ENCODE data around the gene ARHGAP9. TPM values are rescaled to one million over a fixed set of nuclear protein-coding genes. Genes with fewer than 3 reads are reported as not detected.

ARHGAP9 gene
- total RNA-seq, 2 donors from 2014 or later = 225 to 295 TPM

DNA sequence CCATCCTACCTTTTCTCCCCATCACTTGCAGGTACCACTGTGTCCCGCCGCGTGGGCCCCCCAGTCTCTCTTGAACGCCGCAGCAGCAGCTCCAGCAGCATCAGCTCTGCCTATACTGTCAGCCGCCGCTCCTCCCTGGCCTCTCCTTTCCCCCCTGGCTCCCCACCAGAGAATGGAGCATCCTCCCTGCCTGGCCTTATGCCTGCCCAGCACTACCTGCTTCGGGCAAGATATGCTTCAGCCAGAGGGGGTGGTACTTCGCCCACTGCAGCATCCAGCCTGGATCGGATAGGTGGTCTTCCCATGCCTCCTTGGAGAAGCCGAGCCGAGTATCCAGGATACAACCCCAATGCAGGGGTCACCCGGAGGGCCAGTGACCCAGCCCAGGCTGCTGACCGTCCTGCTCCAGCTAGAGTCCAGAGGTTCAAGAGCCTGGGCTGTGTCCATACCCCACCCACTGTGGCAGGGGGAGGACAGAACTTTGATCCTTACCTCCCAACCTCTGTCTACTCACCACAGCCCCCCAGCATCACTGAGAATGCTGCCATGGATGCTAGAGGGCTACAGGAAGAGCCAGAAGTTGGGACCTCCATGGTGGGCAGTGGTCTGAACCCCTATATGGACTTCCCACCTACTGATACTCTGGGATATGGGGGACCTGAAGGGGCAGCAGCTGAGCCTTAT, 9.2 kb downstream of the ARHGAP9 start:
- peak overlapping the region; percentile 55 for H3K4me3 Mint-ChIP-seq
- ATAC-seq (no peak), DNase-seq (no peak)
- peaks cover 17% of the 10 kb centered on the region for H3K36me3 Mint-ChIP-seq (ENCODE audit: low read depth)
- H3K27ac Mint-ChIP-seq = no peak overlapping the region
- H3K9me3 ChIP-seq (ENCODE audit: control insufficient read depth, low read length, poor library complexity, severe bottlenecking) = no peaks in the 10 kb centered on the region
- peaks cover 42% of the 10 kb centered on the region for H3K4me1 Mint-ChIP-seq
- no peaks in the 10 kb centered on the region for H3K27me3 Mint-ChIP-seq

DNA sequence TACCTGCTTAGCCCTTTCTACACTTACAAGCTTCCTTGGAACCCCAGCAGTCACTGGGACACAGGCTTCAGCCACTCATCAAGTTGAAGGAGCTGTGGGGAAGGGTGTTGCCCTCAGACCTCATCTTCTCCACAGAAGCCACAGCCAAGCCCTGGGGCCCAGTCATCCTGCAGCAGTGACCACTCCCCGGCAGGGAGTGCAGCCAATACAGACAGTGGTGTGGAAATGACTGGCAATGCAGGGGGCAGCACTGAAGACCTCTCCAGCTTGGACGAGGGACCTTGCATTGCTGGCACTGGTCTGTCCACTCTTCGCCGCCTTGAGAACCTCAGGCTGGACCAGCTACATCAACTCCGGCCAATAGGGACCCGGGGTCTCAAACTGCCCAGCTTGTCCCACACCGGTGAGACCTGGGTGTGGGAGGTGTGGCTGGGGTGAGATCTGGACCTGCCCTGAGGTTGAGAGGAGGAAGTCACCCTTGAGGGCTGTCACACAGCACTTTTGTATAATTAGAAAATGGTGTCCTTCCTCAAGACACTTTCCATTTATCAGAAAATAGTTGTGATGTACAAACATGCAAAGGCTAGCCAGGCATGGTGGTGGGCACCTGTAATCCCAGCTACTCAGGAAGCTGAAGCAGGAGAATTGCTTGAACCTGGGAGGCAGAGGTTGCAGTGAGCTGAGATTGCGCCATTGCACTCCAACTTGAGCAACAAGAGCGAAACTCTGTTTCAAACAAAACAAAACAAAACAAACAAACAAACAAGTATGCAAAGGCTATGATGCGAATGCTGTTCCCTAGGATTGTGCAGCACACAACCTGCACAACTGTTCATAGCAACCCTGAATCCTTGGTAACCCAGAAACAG, 10.1 kb downstream of the ARHGAP9 start:
- no peaks in the 10 kb centered on the region for H3K9me3 ChIP-seq (ENCODE audit: control insufficient read depth, low read length, poor library complexity, severe bottlenecking)
- ATAC-seq (no peak), DNase-seq (no peak)
- Mint-ChIP-seq H3K27ac (peak overlapping the region; percentile 79), H3K36me3 (ENCODE audit: low read depth) (peaks cover 14% of the 10 kb centered on the region), H3K27me3 (no peaks in the 10 kb centered on the region), H3K4me3 (no peak overlapping the region), H3K4me1 (peaks cover 42% of the 10 kb centered on the region)

DNA sequence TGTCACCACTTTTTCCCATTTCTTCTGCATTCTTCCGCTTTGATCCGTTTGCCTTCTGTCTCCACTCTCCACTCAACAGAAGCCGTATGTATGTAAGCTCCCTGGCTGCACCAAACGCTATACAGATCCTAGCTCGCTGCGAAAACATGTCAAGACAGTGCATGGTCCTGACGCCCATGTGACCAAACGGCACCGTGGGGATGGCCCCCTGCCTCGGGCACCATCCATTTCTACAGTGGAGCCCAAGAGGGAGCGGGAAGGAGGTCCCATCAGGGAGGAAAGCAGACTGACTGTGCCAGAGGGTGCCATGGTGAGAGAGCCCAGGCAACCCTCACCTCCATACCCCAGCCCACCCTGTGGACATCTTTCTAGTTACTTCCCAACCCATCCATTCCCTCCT, 11.8 kb downstream of the ARHGAP9 start:
- Mint-ChIP-seq H3K36me3 (ENCODE audit: low read depth) (peaks cover 3% of the 10 kb centered on the region), H3K27me3 (no peaks in the 10 kb centered on the region), H3K4me3 (peak overlapping the region; percentile 68), H3K27ac (peak overlapping the region; percentile 79), H3K4me1 (peaks cover 37% of the 10 kb centered on the region)
- DNase-seq = no peak
- no peaks in the 10 kb centered on the region for H3K9me3 ChIP-seq (ENCODE audit: control insufficient read depth, low read length, poor library complexity, severe bottlenecking)
- ATAC-seq = no peak

DNA sequence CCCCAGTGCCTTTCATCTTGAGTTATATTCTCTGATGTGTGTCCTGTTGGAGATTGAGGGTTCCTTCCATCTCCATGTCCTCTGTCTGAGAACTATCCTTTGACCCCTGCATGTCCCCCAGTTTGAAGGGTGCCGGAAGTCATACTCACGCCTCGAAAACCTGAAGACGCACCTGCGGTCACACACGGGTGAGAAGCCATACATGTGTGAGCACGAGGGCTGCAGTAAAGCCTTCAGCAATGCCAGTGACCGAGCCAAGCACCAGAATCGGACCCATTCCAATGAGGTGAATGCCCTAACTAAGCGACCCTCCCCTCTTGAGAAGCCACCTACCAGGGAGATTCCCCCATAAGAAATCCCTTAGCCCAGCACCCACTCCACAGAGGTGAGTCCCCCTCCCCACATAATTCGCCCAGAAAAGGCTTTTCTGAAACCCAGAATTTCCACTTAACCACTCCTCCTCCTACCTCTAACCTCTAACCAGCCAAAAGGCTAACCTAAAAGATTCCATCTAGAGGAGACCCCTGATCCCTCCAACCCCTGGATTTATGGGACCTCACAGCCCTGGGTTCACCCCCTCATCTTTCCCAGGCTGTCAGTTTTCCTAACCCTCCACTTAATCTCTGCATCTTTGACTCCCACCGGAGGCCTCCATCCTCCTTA, 12.3 kb downstream of the ARHGAP9 start:
- ATAC-seq (no peak), DNase-seq (no peak)
- H3K27ac Mint-ChIP-seq = peak overlapping the region; percentile 79
- peaks cover 5% of the 10 kb centered on the region for H3K36me3 Mint-ChIP-seq (ENCODE audit: low read depth)
- no peak overlapping the region for H3K4me3 Mint-ChIP-seq
- no peaks in the 10 kb centered on the region for H3K9me3 ChIP-seq (ENCODE audit: control insufficient read depth, low read length, poor library complexity, severe bottlenecking)
- H3K4me1 Mint-ChIP-seq = peaks cover 38% of the 10 kb centered on the region
- H3K27me3 Mint-ChIP-seq = peaks cover 5% of the 10 kb centered on the region

DNA sequence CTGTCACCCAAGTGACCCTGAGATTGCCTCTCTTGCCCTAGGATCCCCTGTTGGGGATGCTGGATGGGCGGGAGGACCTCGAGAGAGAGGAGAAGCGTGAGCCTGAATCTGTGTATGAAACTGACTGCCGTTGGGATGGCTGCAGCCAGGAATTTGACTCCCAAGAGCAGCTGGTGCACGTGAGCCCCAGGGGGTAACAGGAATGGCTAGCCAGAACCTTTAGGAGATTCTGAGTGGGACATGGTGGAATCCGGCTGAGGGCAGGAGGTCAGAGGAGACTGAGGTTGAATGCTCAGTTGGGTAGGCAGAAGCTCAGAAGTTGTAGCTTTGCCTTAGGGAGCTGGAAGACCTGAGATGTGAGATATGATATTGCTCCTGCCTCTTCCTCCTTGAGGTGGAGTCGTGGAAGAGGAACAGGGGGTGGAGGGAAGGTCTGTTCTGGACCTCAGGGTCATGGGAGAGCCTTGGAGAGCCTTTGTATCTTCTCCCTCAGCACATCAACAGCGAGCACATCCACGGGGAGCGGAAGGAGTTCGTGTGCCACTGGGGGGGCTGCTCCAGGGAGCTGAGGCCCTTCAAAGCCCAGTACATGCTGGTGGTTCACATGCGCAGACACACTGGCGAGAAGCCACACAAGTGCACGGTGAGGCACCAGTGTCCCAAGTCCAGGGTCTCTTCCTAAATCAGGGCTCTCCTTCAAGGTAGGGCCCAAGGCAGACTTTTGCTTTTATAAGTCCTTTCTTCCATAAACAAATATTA, 13.7 kb downstream of the ARHGAP9 start:
- no peaks in the 10 kb centered on the region for H3K9me3 ChIP-seq (ENCODE audit: control insufficient read depth, low read length, poor library complexity, severe bottlenecking)
- no peak for DNase-seq
- ATAC-seq = no peak
- Mint-ChIP-seq H3K27ac (peak overlapping the region; percentile 79), H3K4me1 (peaks cover 39% of the 10 kb centered on the region), H3K27me3 (peaks cover 10% of the 10 kb centered on the region), H3K36me3 (ENCODE audit: low read depth) (peaks cover 5% of the 10 kb centered on the region), H3K4me3 (peak overlapping the region; percentile 64)

DNA sequence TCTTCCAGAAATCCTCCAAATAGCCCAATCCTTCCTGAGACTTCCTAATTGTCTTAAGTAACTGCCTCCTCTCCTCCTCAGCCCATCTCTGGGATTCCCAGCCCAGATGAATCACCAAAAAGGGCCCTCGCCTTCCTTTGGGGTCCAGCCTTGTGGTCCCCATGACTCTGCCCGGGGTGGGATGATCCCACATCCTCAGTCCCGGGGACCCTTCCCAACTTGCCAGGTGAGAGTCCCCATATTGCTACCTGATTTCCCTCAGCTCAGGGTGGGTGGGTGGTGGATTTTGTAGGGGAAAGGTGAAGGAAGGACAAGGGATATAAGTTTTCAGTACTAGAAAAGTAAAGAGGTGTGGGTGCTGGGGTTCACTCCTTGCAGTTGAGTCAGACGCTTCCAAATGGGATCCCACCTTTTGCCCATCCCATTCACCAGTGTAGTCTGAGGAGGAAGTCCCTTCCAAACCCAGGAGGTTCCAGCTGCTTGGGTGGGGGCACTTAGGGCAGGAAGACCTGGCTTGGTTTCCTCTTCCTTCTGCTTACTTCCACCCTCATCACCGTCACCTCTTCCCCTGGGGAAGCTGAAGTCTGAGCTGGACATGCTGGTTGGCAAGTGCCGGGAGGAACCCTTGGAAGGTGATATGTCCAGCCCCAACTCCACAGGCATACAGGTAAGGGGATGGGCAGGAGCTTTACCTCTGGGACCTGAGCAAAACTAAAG, 14.5 kb downstream of the ARHGAP9 start:
- peak overlapping the region; percentile 79 for H3K27ac Mint-ChIP-seq
- peaks cover 5% of the 10 kb centered on the region for H3K36me3 Mint-ChIP-seq (ENCODE audit: low read depth)
- H3K9me3 ChIP-seq (ENCODE audit: control insufficient read depth, low read length, poor library complexity, severe bottlenecking) = no peaks in the 10 kb centered on the region
- DNase-seq = no peak
- no peak for ATAC-seq
- H3K4me3 Mint-ChIP-seq = no peak overlapping the region
- peaks cover 43% of the 10 kb centered on the region for H3K4me1 Mint-ChIP-seq
- H3K27me3 Mint-ChIP-seq = peaks cover 14% of the 10 kb centered on the region

DNA sequence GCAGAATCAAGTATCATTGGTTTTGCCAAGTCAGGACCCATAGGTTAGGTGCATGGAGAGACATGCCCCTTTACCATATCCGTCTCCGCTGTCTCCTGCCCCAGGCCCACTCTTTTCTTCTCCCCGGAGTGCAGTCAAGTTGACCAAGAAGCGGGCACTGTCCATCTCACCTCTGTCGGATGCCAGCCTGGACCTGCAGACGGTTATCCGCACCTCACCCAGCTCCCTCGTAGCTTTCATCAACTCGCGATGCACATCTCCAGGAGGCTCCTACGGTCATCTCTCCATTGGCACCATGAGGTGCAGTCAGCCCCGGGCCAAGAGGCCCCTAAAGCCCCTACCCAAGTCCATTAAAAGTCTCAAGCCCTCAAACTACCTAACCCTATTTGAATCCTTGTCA, 15.1 kb downstream of the ARHGAP9 start:
- H3K4me1 Mint-ChIP-seq = peaks cover 47% of the 10 kb centered on the region
- ATAC-seq (no peak), DNase-seq (no peak)
- peaks cover 5% of the 10 kb centered on the region for H3K36me3 Mint-ChIP-seq (ENCODE audit: low read depth)
- peak overlapping the region; percentile 79 for H3K27ac Mint-ChIP-seq
- peaks cover 15% of the 10 kb centered on the region for H3K27me3 Mint-ChIP-seq
- H3K4me3 Mint-ChIP-seq = no peak overlapping the region
- no peaks in the 10 kb centered on the region for H3K9me3 ChIP-seq (ENCODE audit: control insufficient read depth, low read length, poor library complexity, severe bottlenecking)

DNA sequence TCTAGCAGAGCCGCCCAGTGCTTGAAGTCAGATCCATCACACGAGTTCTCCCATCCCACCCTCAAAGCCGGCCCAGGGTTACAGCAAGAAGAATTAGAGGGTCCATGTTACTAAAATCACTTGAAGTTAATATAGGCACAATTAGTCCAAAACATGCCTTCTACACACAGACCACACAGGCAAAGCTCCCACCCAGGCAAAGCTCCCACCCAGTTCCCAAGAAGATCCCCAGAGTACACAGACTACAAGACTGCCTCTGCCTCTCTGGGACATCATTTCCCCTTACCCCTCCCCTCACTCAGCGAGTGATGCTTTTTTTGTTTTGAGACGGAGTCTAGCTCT, 16.8 kb downstream of the ARHGAP9 start:
- Mint-ChIP-seq H3K4me3 (peak overlapping the region; percentile 99), H3K27me3 (peaks cover 15% of the 10 kb centered on the region), H3K36me3 (ENCODE audit: low read depth) (peaks cover 2% of the 10 kb centered on the region), H3K4me1 (peaks cover 53% of the 10 kb centered on the region), H3K27ac (peak overlapping the region; percentile 94)
- no peaks in the 10 kb centered on the region for H3K9me3 ChIP-seq (ENCODE audit: control insufficient read depth, low read length, poor library complexity, severe bottlenecking)
- ATAC-seq (no peak), DNase-seq (no peak)

DNA sequence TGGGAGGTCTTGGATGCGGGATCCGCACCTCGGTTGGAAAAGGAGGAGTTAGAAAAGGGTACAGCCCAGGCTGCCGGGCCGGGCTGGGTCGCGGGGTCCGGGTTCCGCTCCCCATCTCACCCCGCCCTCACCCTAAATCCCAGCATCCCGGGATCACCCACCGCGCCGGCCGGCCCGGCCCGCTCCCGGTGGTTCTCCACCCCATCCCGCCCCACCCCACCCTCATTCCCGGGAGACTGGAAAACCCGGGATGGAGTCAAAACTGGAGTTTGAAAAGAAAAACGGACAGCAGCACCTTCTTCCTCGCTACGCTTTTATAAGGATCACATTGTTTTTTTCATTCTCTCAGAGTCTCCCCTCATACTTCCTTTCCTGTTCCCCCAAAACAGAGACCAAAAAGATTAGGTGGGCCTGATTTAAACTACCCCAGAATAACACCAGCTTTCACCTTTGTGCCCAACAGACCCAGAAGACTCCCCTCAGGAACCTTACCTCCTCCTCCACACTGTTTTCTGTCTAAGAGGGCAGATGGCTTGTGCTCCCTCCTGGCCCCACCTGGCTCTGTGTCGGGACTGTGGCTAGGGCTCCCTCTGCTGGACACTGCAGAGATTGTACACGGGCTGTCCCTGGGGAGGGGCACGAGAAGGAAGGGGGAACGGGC, 17.3 kb downstream of the ARHGAP9 start:
- DNase-seq (peak; percentile 68 to 86 (median 78)), ATAC-seq (peak; percentile 79)
- peaks cover 2% of the 10 kb centered on the region for H3K36me3 Mint-ChIP-seq (ENCODE audit: low read depth)
- H3K4me3 Mint-ChIP-seq = peak overlapping the region; percentile 99
- H3K4me1 Mint-ChIP-seq = peaks cover 50% of the 10 kb centered on the region
- H3K9me3 ChIP-seq (ENCODE audit: control insufficient read depth, low read length, poor library complexity, severe bottlenecking) = no peaks in the 10 kb centered on the region
- peaks cover 15% of the 10 kb centered on the region for H3K27me3 Mint-ChIP-seq
- peak overlapping the region; percentile 94 for H3K27ac Mint-ChIP-seq

DNA sequence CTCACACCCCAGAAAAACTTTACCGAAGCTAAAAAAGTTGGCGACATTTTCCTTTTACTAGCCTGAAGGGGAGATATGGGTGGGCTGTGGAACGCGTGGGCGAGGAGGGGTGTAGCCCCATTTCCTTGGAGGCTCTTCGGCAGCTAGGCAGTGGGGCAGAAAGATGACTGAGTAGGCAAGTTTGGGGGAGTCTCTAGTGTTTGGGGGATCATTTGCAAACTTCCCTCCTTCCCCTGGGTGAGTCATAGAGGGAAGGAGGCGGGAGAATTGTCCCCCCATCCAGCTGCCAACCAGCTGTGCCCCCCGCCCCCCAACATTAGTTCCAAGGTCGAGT, 17.8 kb downstream of the ARHGAP9 start:
- DNase-seq = peak in 1 of 3 donors; percentile 12
- Mint-ChIP-seq H3K36me3 (ENCODE audit: low read depth) (peaks cover 2% of the 10 kb centered on the region), H3K27ac (peak overlapping the region; percentile 94)

DNA sequence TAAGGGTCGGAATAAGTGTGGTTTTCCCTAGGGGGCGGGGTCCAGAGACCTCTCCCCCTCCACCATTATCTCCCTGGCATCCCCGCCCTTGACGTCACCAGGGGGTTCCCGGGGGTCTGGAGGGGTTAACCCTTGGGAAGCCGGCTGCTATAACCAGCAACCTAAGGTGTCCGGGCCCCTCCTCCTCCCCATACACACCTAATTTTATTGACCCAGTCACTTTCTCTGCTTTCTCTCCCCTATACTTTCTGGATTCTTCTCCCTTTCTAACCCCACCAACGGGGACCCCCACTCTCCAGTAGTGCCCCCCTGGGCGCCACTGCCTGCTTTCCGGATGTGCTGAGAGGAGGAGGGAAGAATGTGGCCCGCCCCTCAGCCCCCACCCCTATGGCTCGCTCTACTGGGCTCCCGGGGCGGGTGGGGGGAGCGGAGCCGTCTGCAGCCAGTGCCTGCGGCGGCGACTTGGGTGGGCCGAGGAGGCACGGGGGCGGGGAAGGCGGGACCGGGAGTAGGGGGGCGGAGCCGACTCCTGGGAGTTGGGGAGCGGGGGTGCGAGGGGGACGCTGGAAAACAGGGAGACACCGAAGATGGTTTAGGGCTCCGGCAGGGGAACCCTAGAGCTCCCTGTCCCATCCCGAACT, 18.3 kb downstream of the ARHGAP9 start:
- peak overlapping the region; percentile 94 for H3K27ac Mint-ChIP-seq
- ATAC-seq (no peak), DNase-seq (peak in 2 of 3 donors; percentile 34 to 41)
- peaks cover 15% of the 10 kb centered on the region for H3K27me3 Mint-ChIP-seq
- H3K4me3 Mint-ChIP-seq = peak overlapping the region; percentile 99
- peaks cover 2% of the 10 kb centered on the region for H3K36me3 Mint-ChIP-seq (ENCODE audit: low read depth)
- H3K9me3 ChIP-seq (ENCODE audit: control insufficient read depth, low read length, poor library complexity, severe bottlenecking) = no peaks in the 10 kb centered on the region
- peaks cover 49% of the 10 kb centered on the region for H3K4me1 Mint-ChIP-seq

More for the DNA sequence above, 17.8 kb downstream of the ARHGAP9 start:
- no peak for ATAC-seq
- peak overlapping the region; percentile 99 for H3K4me3 Mint-ChIP-seq
- peaks cover 15% of the 10 kb centered on the region for H3K27me3 Mint-ChIP-seq
- H3K9me3 ChIP-seq (ENCODE audit: control insufficient read depth, low read length, poor library complexity, severe bottlenecking) = no peaks in the 10 kb centered on the region
- peaks cover 47% of the 10 kb centered on the region for H3K4me1 Mint-ChIP-seq

Measured in T-helper 17 cell (primary cell).